ENCODE data around the gene ST3GAL6. TPM values are rescaled to one million over a fixed set of nuclear protein-coding genes. Genes with fewer than 3 reads are reported as not detected.

The ST3GAL6 gene
- total and polyA plus RNA-seq, 2 donors (not counting 1 experiment from before 2014, with no cell fraction given), result 0.58 TPM; not detected in 1

DNA sequence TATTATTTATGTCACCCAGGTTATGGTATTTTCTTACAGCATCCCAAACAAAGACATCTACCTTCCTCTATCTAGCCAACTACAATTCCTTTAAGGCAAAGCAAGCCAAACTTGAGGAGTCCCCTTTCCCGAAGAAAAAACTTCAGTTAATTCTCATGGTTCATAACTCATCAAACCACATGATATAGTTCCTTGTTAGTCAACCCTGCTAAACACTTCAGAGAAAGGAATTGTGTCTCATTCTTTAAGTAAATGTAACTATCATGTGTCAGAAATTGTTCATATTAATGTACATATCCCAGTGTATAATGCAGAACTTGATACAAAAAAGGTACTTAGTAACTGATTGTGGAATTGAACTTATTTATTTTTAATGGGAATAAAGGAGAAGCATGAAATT lies 44.4 kb downstream of the ST3GAL6 start:
- Histone ChIP-seq H3K27me3 (replicated peaks in 1 of 4; ENCODE audit: control extremely low read depth in 1 of 4, control insufficient read depth in 3 of 4, insufficient read depth in 4 of 4, low read length in 3 of 4) (no peaks in the 10 kb centered on the region), H2AFZ (ENCODE audit: insufficient read depth, low read depth, low read length, poor library complexity, severe bottlenecking) (no peak overlapping the region), H4K20me1 (ENCODE audit: control insufficient read depth, insufficient read depth, low read length, poor library complexity, severe bottlenecking) (no peaks in the 10 kb centered on the region), H3K4me1 (ENCODE audit: control insufficient read depth in 2 of 2, insufficient read depth in 2 of 2, low read length in 2 of 2) (no peaks in the 10 kb centered on the region), H3K9me3 (ENCODE audit: control extremely low read depth in 1 of 3, control insufficient read depth in 2 of 3, insufficient read depth in 1 of 3, low read length in 2 of 3) (no peaks in the 10 kb centered on the region), H3K36me3 (replicated peaks in 1 of 2; ENCODE audit: control extremely low read depth in 1 of 2, control insufficient read depth in 1 of 2, extremely low read depth in 1 of 2, insufficient read depth in 2 of 2, low read length in 1 of 2) (no peaks in the 10 kb centered on the region), H3K4me3 (ENCODE audit: control extremely low read depth in 1 of 5, extremely low read depth in 1 of 5, insufficient read depth in 1 of 5, low read depth in 2 of 5, low read length in 4 of 5) (no peak overlapping the region), H3K79me2 (ENCODE audit: control insufficient read depth, insufficient read depth, low read length) (no peaks in the 10 kb centered on the region), H3K4me2 (replicated peaks; ENCODE audit: low read depth, low read length, poor library complexity, severe bottlenecking) (no peak overlapping the region), H3K27ac (ENCODE audit: low read length in 2 of 2) (no peak overlapping the region), H3K9ac (ENCODE audit: low read length) (no peak overlapping the region)
- no CpG with 5 or more reads among the region's 1 CpG for WGBS (ENCODE audit: insufficient coverage)
- CTCF ChIA-PET, result no interaction called here
- ATAC-seq (ENCODE audit: low read depth) (no peak), DNase-seq (no peak)
- no peaks in the 10 kb centered on the region for H3K27me3 Mint-ChIP-seq
- intact Hi-C loops (cut with micrococcal nuclease), result no loop called here
- POLR2A ChIA-PET, result no interaction called here
- no peaks in the 10 kb centered on the region for H3K4me1 Mint-ChIP-seq
- TF ChIP-seq EZH2 (IDR thresholded peaks at IDR 0.05; ENCODE audit: borderline replicate concordance, insufficient read depth, low read depth, low read length, poor library complexity, severe bottlenecking), result no peak
- TF ChIP-seq, protein P1, sequence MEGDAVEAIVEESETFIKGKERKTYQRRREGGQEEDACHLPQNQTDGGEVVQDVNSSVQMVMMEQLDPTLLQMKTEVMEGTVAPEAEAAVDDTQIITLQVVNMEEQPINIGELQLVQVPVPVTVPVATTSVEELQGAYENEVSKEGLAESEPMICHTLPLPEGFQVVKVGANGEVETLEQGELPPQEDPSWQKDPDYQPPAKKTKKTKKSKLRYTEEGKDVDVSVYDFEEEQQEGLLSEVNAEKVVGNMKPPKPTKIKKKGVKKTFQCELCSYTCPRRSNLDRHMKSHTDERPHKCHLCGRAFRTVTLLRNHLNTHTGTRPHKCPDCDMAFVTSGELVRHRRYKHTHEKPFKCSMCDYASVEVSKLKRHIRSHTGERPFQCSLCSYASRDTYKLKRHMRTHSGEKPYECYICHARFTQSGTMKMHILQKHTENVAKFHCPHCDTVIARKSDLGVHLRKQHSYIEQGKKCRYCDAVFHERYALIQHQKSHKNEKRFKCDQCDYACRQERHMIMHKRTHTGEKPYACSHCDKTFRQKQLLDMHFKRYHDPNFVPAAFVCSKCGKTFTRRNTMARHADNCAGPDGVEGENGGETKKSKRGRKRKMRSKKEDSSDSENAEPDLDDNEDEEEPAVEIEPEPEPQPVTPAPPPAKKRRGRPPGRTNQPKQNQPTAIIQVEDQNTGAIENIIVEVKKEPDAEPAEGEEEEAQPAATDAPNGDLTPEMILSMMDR (IDR thresholded peaks at IDR 0.05), result no peak
- no peak overlapping the region for H3K4me3 Mint-ChIP-seq
- H3K9me3 Mint-ChIP-seq (ENCODE audit: insufficient read depth), result no peaks in the 10 kb centered on the region
- H3K27ac Mint-ChIP-seq, result no peak overlapping the region

- Histone ChIP-seq H3K27me3 (replicated peaks in 1 of 4; ENCODE audit: control extremely low read depth in 1 of 4, control insufficient read depth in 3 of 4, insufficient read depth in 4 of 4, low read length in 3 of 4) (no peaks in the 10 kb centered on the region), H3K79me2 (ENCODE audit: control insufficient read depth, insufficient read depth, low read length) (no peaks in the 10 kb centered on the region), H3K4me2 (replicated peaks; ENCODE audit: low read depth, low read length, poor library complexity, severe bottlenecking) (no peak overlapping the region), H4K20me1 (ENCODE audit: control insufficient read depth, insufficient read depth, low read length, poor library complexity, severe bottlenecking) (no peaks in the 10 kb centered on the region), H3K27ac (ENCODE audit: low read length in 2 of 2) (no peak overlapping the region), H3K4me3 (ENCODE audit: control extremely low read depth in 1 of 5, extremely low read depth in 1 of 5, insufficient read depth in 1 of 5, low read depth in 2 of 5, low read length in 4 of 5) (no peak overlapping the region), H3K4me1 (ENCODE audit: control insufficient read depth in 2 of 2, insufficient read depth in 2 of 2, low read length in 2 of 2) (no peaks in the 10 kb centered on the region), H2AFZ (ENCODE audit: insufficient read depth, low read depth, low read length, poor library complexity, severe bottlenecking) (no peak overlapping the region), H3K36me3 (replicated peaks in 1 of 2; ENCODE audit: control extremely low read depth in 1 of 2, control insufficient read depth in 1 of 2, extremely low read depth in 1 of 2, insufficient read depth in 2 of 2, low read length in 1 of 2) (no peaks in the 10 kb centered on the region), H3K9me3 (ENCODE audit: control extremely low read depth in 1 of 3, control insufficient read depth in 2 of 3, insufficient read depth in 1 of 3, low read length in 2 of 3) (no peaks in the 10 kb centered on the region), H3K9ac (ENCODE audit: low read length) (no peak overlapping the region)
- POLR2A ChIA-PET, result no interaction called here
- TF ChIP-seq, protein P1 (IDR thresholded peaks at IDR 0.05), result no peak
- no peak for TF ChIP-seq EZH2 (IDR thresholded peaks at IDR 0.05; ENCODE audit: borderline replicate concordance, insufficient read depth, low read depth, low read length, poor library complexity, severe bottlenecking)
- ATAC-seq (ENCODE audit: low read depth) (no peak), DNase-seq (no peak)
- H3K4me1 Mint-ChIP-seq, result no peaks in the 10 kb centered on the region
- no peaks in the 10 kb centered on the region for H3K9me3 Mint-ChIP-seq (ENCODE audit: insufficient read depth)
- CTCF ChIA-PET, result no interaction called here
- intact Hi-C loops (cut with micrococcal nuclease), result no loop called here
- WGBS (ENCODE audit: insufficient coverage), result no CpG with 5 or more reads among the region's 2 CpGs
- no peaks in the 10 kb centered on the region for H3K27me3 Mint-ChIP-seq
- H3K27ac Mint-ChIP-seq, result no peak overlapping the region
- H3K4me3 Mint-ChIP-seq, result no peak overlapping the region
Measured at GRCh38 chr3:98808071-98808470, 44.9 kb downstream of the ST3GAL6 start.
